HUDEP-2 (cell line): ENCODE data around the gene OR51A4.
"Not testable (repeated sequence)": the region's sequence is repeated elsewhere in the genome, so short reads cannot be mapped to it uniquely, and the experiment has no call there.

Experiments used
- DNase-seq, 76 experiments: peaks; one replicate each; lab custom pipeline; 2025; ENCODE audit not compliant: unreplicated experiment in 76 of 76; lab: John Stamatoyannopoulos, UW

Gene OR51A4

GRCh38 chr11:4947505-4947904 lies at the start of gene OR51A4:
Gene OR51A4, minus strand, starts transcription at chr11:4947605. Its CDS starts 505 bp downstream, at chr11:4947100.
- no peak for DNase-seq

GRCh38 chr11:4994551-4994950 lies 47.1 kb upstream of the OR51A4 start, which contains the start of gene OR51L1:
Gene OR51L1, plus strand, starts transcription at chr11:4994851. Its CDS starts 4,132 bp downstream, at chr11:4998983.
- DNase-seq: no peak

GRCh38 chr11:4991060-4991459 lies 43.7 kb upstream of the OR51A4 start:
- DNase-seq: peak in 26 of 76 experiments; percentile 0 to 61 (median 22)

- DNase-seq: no peak
Measured at GRCh38 chr11:4983841-4984240, 36.4 kb upstream of the OR51A4 start.

- no peak for DNase-seq
Measured at GRCh38 chr11:4982678-4983077, 35.3 kb upstream of the OR51A4 start.

GRCh38 chr11:4979036-4979435 lies 31.6 kb upstream of the OR51A4 start:
- no peak for DNase-seq

GRCh38 chr11:4975436-4975835 lies 28.0 kb upstream of the OR51A4 start:
- no peak for DNase-seq

- DNase-seq: no peak
Measured at GRCh38 chr11:4962816-4963215, 15.4 kb upstream of the OR51A4 start.

- DNase-seq: no peak
Measured at GRCh38 chr11:4960877-4961276, 13.5 kb upstream of the OR51A4 start.

GRCh38 chr11:4957396-4957795 lies 10.0 kb upstream of the OR51A4 start:
- DNase-seq: no peak

GRCh38 chr11:4955613-4956012 lies 8.2 kb upstream of the OR51A4 start, which contains the start of gene OR51A2:
Gene OR51A2, minus strand, starts transcription at chr11:4955713. Its CDS starts 0 bp downstream, at chr11:4955713.
- not testable (repeated sequence) for DNase-seq

GRCh38 chr11:4936745-4937144 lies 10.7 kb downstream of the OR51A4 start:
- DNase-seq: no peak

- no peak for DNase-seq
Measured at GRCh38 chr11:4932751-4933150, 14.7 kb downstream of the OR51A4 start.

- DNase-seq: no peak
Measured at GRCh38 chr11:4926608-4927007, 20.8 kb downstream of the OR51A4 start.

- DNase-seq: no peak
Measured at GRCh38 chr11:4924239-4924638, 23.2 kb downstream of the OR51A4 start, which contains the start of gene OR51G1. Gene OR51G1, minus strand, starts transcription at chr11:4924339. Its CDS starts 0 bp downstream, at chr11:4924339.

- no peak for DNase-seq
Measured at GRCh38 chr11:4922304-4922703, 25.1 kb downstream of the OR51A4 start.

- DNase-seq: no peak
Measured at GRCh38 chr11:4921796-4922195, 25.6 kb downstream of the OR51A4 start.

GRCh38 chr11:4919250-4919649 lies 28.2 kb downstream of the OR51A4 start, which contains the start of gene OR51G2:
Gene OR51G2, minus strand, starts transcription at chr11:4919350. Its CDS starts 3,687 bp downstream, at chr11:4915663.
- DNase-seq: no peak

GRCh38 chr11:4916581-4916980 lies 30.8 kb downstream of the OR51A4 start:
- DNase-seq: no peak

- no peak for DNase-seq
Measured at GRCh38 chr11:4903484-4903883, 43.9 kb downstream of the OR51A4 start, which contains the start of gene OR51A7. Gene OR51A7, plus strand, starts transcription at chr11:4903783. Its CDS starts 3,587 bp downstream, at chr11:4907370.
